Hematopoietic multipotent progenitor cell treated with erythropoietin and hydrocortisone succinate and interleukin-3 and kit ligand, for 4 days (in vitro differentiated cells): ENCODE measurements around the gene LSM10.

Experiments used
- DNase-seq: peaks from one replicate; pipeline ENCODE4 v3.0.0-alpha.2; 2015

Gene LSM10

GRCh38 chr1:36382231-36382630 lies 15.5 kb downstream of the LSM10 start:
- DNase-seq, result no peak

GRCh38 chr1:36381405-36381804 lies 16.3 kb downstream of the LSM10 start:
- DNase-seq, result no peak

GRCh38 chr1:36380782-36381181 lies 16.9 kb downstream of the LSM10 start:
- no peak for DNase-seq

GRCh38 chr1:36380143-36380619 lies 17.5 kb downstream of the LSM10 start:
- no peak for DNase-seq

- DNase-seq, result no peak
Measured at GRCh38 chr1:36377791-36378492, 19.8 kb downstream of the LSM10 start.

- DNase-seq, result peak; percentile 77
Measured at GRCh38 chr1:36372617-36373016, 25.1 kb downstream of the LSM10 start.

- peak; percentile 91 for DNase-seq
Measured at GRCh38 chr1:36369061-36369861, 28.4 kb downstream of the LSM10 start.

GRCh38 chr1:36367798-36368197 lies 29.9 kb downstream of the LSM10 start:
- DNase-seq, result no peak

- no peak for DNase-seq
Measured at GRCh38 chr1:36367066-36367465, 30.6 kb downstream of the LSM10 start.

GRCh38 chr1:36366091-36366661 lies 31.5 kb downstream of the LSM10 start:
- peak; percentile 89 for DNase-seq

- peak; percentile 81 for DNase-seq
Measured at GRCh38 chr1:36365381-36365780, 32.3 kb downstream of the LSM10 start.

GRCh38 chr1:36359911-36360550 lies 37.7 kb downstream of the LSM10 start:
- no peak for DNase-seq

- DNase-seq, result no peak
Measured at GRCh38 chr1:36359383-36359782, 38.3 kb downstream of the LSM10 start.

- DNase-seq, result no peak
Measured at GRCh38 chr1:36358514-36359084, 39.1 kb downstream of the LSM10 start.

GRCh38 chr1:36355811-36356210 lies 41.9 kb downstream of the LSM10 start:
- DNase-seq, result no peak

- no peak for DNase-seq
Measured at GRCh38 chr1:36354486-36354885, 43.2 kb downstream of the LSM10 start.

- DNase-seq, result no peak
Measured at GRCh38 chr1:36352910-36353878, 44.5 kb downstream of the LSM10 start.

- no peak for DNase-seq
Measured at GRCh38 chr1:36352125-36352909, 45.4 kb downstream of the LSM10 start.

- peak; percentile 53 for DNase-seq
Measured at GRCh38 chr1:36351227-36351977, 46.3 kb downstream of the LSM10 start.

- peak; percentile 58 for DNase-seq
Measured at GRCh38 chr1:36350659-36351226, 47.0 kb downstream of the LSM10 start.
